ENCODE data around the gene OPCML.

- TF ChIP-seq, protein P1, sequence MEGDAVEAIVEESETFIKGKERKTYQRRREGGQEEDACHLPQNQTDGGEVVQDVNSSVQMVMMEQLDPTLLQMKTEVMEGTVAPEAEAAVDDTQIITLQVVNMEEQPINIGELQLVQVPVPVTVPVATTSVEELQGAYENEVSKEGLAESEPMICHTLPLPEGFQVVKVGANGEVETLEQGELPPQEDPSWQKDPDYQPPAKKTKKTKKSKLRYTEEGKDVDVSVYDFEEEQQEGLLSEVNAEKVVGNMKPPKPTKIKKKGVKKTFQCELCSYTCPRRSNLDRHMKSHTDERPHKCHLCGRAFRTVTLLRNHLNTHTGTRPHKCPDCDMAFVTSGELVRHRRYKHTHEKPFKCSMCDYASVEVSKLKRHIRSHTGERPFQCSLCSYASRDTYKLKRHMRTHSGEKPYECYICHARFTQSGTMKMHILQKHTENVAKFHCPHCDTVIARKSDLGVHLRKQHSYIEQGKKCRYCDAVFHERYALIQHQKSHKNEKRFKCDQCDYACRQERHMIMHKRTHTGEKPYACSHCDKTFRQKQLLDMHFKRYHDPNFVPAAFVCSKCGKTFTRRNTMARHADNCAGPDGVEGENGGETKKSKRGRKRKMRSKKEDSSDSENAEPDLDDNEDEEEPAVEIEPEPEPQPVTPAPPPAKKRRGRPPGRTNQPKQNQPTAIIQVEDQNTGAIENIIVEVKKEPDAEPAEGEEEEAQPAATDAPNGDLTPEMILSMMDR (IDR thresholded peaks at IDR 0.05; ENCODE audit: insufficient read depth, low read length, poor library complexity, severe bottlenecking) = no peak
- TF ChIP-seq EZH2phosphoT487 (conservative IDR thresholded peaks at IDR 0.05; ENCODE audit: low read length) = no peak
Observed at GRCh38 chr11:133249530-133249929, 282.8 kb downstream of the OPCML start.
